Ecto neural progenitor cell (in vitro differentiated cells): ENCODE results near the gene TSNAX.
"Not testable (repeated sequence)": the region's sequence is repeated elsewhere in the genome, so short reads cannot be mapped to it uniquely, and the experiment has no call there.

Experiments
- DNase-seq: peaks from one replicate; pipeline ENCODE4 v3.0.0-alpha.2; 2018; ENCODE audit warnings: low spot score

The TSNAX gene, protein sequence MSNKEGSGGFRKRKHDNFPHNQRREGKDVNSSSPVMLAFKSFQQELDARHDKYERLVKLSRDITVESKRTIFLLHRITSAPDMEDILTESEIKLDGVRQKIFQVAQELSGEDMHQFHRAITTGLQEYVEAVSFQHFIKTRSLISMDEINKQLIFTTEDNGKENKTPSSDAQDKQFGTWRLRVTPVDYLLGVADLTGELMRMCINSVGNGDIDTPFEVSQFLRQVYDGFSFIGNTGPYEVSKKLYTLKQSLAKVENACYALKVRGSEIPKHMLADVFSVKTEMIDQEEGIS

DNA sequence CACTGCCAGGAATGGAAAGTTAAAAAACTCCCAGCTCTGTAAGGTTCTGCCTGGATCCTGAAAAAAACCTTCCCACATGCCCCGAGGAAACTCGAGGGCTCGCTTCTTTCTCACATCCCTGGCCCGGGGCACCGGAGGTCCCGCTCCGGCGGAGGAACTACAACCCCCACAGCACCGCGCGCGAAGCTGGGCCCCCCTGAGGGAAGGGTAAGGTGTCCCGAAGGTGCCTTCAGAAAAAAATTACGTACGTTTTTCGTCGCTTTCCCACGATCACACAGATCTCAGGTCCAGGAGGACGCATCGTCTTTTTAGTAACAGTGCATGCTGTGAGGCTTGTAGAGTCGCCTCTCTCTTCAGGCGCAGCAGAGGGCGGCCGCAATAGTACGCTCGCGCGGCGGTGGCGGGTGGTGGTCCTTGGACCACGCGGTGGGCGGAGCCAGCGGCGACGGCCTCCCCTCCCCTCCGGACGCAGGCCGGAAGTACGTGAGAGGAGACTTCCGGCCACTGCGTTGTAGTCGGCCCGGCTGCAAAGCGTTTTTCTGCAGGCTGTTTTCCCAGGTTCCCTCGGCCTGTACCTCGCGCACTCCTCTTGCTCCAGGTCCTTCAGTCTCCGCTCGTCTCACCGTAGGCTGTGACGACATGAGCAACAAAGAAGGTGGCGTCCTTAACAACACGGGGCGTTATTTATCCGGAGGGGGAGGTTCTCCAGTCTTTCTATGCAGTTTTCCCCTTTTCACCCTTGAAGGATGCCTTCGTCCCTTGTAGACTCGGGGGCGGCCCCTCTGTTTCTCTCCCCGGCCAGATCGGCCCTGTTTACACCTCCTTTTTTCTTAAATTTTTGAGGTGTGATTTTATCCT is at the start of gene TSNAX:
Gene TSNAX, plus strand, starts transcription at position 498 of the 858 bp plus-strand sequence. Its CDS starts 142 bp downstream, at position 640.
- peak; percentile 94 for DNase-seq

DNA sequence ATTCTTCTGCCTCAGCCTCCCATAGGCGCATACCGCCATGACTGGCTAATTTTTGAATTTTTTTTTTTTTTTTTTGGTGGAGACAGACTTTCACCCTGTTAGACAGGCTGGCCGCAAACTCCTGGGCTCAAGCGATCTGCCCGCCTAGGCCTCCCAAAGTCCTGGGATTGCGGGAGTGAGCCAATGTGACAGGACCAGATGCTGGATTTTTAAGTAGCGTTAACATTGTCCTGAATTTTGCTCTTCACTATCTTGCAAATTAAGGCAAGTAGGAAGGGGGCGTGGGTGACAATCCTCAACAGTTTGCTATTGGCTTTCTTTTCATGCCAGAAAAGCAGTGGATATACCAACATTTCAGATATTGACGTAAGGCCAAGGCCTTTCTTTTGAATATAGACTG is 49.7 kb upstream of the TSNAX start:
- DNase-seq = no peak

DNA sequence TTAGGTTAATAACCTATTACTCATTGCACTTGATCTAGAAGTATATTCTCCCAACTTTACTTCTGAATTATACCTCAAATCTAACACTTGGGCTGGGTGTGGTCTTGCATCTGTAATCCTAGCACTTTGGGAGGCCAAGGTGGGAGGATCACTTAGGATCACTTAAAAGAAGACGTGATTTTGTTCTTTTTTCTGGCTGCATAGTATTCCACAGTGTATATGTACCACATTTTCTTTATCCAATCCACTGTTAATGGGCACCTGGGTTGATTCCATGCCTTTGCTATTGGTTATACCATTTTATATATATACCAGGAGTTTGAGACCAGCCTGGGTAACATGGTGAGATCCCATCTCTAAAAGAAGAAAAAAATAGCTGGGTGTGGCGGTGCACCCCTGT is 48.5 kb upstream of the TSNAX start:
- no peak for DNase-seq

DNA sequence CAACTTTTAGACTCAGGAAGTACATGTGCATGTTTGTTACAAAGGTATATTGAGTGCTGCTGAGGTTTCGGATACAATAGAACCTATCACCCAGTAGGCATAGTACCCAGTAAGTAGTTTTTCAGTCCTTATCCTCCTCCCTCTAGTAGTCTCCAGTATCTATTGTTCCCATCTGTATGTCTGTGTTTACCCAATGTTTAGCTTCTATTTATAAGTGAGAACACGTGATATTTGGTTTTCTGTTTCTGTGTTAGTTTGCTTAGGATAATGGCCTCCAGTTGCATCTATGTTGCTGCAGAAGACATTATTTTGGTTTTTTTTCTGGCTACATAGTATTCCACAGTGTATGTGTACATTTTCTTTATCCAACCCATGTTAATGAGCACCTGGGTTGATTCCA is 47.2 kb upstream of the TSNAX start:
- DNase-seq = no peak

DNA sequence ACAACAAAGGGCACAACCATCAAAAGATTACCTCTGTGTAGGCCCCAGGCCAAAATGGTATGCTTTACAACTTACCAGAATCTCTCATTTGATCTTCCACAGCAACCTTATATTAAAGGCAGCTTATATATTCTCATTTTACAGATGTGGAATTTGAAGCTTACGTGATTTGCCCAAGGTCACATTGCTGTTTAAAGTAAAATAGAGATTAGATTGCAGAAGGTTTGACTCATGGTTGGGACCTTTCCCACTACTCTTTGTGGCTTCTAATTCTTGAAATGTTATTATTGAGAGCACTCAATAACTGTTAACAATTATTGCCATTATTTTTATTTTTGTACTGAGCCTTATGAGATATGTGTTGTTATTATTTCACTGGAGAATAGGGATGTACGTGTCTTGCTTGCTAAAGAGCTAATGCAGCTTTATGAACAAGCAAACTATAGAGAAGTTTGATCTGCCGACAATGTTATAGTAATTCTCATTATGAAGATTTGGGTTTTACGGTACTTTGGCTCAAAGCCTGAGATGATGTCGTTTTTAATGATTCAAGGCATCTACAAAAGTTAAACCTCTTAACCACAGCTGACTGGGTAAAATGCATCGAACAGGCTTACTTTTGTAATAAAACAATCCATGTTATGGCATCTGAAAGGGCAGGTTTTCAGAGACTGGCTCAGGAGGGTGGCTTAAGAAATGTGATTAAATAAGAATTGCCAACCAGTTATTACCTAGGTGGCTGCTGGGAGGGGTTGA is 43.3 kb upstream of the TSNAX start:
- no peak for DNase-seq

DNA sequence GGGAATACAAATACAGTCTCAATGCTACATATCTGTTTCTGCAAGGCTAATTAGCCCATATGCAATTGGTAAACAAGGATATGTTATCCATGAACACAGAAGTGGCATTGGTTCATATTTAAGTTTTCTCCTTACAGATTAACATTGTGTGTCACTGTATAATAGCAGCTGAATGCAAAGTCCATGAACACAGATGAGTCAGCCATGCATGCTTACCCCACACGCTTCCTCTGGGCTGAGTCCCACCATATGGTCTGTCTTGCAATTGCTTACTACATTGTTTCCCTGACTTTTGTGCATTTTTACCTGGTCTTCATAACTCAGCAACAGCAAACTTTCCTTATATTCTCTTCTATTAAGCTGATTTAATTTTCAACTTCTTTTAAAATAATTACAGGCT is 41.5 kb upstream of the TSNAX start:
- DNase-seq = no peak

DNA sequence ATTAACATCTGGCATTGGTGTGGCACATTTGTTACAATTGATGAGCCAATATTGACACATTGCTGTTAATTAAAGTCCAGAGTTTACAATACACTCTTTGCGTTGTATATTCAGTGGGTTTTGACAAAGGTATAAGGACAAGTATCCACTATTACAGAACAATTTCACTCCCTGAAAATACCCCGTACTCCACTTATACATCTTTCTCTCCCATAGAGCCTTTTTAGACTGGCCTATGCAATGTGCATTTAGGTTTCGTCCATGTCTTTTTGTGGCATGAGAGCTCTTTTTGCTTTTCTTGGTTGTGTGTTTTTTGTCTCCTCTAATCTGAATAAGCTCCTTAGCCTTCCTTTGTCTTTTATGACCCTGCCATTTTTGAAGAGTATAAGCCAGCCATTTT is 40.6 kb upstream of the TSNAX start:
- no peak for DNase-seq

DNA sequence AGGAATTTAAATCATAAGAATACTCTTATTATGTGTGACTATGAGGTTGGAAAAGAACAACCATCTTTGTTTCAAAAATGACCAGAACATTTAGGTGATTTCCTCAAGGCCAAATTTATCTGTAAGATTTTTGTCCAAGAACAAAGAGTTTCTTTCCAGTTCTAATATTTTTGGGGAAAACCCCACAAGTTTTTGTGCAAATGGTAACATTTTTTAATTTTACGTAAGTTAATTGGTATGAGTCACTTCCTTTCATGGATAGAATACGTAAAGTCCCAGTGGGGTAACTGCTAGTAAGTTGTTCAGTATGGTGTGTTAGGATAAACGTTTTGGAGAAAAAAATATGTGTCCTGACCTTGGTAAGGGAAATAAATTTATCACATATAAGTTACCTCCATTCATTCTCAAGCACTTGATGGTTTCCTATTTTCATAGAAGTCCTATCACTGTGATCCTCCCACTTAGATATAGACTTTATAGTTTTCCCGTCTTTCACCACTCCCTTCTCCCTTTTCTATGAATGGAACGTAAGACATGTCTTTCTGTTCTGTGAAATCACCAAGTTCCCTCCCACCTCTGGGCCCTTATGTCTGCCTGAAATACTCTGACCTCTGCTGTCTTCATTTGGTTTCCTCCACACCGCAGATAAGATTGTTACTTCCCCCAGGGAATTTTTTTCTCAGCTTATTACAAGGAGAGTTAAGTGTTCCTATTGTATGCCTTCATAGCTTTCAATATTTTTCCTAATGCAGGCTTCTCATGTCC is 34.9 kb upstream of the TSNAX start:
- no peak for DNase-seq

DNA sequence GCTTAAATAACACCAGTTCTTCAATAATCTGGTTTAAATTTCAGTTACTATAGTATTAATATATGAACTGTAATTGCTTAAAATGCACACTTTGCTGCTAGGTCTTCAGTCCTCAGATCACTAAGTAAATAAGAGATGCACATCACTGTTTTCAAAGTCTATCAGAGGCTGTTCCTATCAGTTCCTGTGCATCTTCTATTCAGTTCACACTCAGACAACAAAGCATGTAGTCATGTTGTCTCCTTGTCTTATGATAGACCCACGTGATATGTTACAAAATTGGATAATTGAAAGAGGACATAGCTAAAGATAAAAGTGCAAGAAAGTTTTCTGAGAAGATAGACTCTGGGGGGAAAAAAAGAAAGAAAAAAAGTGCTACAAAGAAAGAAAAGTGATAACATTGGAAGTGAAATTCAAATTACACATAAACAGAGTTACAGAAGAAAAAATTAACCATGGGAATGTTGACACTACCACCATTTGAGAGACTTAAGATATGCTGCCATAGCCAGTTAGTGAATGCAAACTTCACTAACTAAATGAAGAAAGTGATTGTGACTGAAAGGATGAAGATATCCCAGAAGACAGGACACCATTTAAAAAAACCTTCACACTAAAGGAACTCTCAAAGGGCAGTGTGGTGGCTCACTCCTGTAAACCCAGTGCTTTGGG is 33.9 kb upstream of the TSNAX start:
- DNase-seq = no peak

DNA sequence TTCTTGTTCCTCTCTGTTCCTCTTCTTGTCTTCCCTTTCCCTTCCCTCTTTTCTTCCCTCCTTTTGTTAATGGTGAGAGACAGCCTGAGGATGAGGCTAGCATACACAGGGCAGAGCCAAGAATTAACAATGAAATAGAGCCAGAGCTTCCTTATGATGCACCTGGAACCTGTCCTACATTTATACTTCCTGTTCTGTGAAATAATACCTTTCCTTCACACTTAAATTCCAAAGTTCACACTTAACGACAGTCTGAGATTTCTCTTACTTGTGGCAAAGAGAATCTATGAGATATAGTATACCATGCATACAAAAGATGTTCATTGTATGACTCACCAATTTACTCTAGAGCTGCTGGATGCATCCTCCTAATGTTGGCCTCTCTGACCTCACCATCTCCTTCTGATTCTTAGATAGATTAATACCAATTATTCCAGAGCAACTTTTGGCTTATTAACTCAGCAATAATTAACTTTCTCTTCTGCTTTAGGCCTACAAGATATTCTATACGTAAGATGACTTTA is 30.8 kb upstream of the TSNAX start:
- DNase-seq = no peak

DNA sequence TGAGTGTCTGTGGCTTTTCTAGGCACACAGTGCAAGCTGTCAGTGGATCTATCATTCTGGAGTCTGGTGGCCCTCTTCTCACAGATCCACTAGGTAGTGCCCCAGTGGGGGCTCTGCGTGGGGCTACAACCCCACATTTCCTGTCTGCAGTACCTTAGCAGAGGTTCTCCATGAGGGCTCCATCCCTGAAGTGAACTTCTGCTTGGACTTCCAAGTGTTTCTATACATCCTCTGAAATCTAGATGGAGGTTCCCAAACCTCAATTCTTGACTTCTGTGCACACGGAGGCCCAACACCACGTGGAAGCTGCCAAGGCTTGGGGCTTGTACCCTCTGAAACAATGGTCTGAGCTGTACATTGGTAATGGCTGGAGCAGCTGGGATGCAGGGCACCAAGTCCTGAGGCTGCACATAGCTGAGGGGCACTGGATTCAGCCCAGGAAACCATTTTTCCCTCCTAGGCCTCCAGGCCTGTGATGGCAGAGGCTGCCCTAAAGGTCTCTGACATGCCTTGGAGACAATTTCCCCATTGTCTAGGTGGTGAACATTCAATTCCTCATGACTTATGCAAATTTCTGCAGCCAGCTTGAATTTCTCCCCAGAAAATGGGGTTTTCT is 29.2 kb upstream of the TSNAX start:
- no peak for DNase-seq

DNA sequence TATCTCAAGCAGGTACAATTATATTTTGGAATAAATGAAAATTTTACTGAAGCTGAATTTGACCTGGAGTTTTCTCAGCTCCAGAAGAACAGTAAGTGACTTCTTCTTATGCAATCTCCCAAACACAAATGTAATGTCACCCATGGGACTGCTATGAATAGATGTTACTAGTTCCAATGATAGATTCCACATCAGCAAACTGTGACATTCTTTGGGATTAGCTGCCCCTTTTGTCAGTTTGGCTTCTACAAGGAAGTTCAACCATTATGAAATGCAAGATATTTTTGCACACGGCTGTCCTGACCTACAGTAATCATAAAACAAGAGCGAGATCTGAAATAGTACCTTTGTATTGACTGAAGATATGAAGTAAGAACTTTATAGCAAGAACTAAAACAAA is 27.8 kb upstream of the TSNAX start:
- DNase-seq = no peak

DNA sequence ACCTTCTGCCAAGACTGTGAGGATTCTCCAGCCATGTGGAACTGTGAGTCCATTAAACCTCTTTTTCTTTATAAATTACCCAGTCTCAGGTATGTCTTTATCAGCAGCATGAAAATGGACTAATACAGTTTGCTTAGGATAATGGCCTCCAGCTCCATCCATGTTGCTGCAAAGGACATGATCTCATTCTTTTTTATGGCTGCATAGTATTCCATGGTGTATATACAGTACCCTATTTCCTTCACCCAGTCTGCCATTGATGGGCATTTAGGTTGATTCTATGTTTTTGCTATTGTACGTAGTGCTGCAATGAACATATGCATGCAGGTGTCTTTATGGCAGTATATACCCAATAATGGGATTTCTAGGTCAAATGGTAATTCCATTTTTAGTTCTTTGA is 25.3 kb upstream of the TSNAX start:
- not testable (repeated sequence) for DNase-seq

DNA sequence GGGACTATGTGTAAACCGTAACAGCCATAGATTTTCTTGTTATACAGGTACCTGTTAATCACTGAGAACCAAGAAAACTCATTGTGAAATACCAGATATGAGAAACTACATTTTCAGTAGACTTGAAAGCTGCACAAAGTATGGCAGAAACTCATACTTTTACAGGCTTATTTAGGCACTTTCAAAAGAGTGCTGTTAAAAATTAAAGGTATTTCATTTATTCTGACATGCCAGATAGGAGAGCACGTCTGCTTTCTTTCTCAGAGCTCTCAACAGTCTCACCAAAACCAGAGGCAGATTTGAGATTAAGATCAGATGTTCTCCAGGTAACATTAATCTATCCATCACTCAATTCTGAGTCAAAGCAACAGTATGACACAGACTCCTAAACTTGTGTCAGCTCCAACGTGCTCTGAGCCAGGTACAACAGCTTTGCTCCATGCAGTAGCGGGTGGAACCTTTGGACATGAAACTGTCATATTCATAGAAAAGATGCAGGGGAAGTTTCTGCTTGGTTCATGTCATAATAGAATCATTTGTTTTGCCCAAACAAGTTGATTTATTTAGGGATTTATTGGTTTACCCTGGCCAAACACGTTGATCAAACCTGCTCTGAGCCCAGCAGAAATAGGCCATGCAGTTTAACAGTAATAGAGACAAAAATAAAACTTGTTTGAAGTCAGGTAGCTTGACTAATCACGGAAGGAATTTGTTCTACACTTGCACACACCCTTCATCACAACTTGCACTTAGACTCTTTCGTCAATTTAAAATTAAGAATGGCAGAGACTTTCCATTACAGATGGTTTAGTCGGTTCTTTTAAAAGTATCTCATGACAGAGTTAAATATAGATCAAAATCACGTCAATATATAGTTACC is 20.8 kb upstream of the TSNAX start:
- DNase-seq = no peak

DNA sequence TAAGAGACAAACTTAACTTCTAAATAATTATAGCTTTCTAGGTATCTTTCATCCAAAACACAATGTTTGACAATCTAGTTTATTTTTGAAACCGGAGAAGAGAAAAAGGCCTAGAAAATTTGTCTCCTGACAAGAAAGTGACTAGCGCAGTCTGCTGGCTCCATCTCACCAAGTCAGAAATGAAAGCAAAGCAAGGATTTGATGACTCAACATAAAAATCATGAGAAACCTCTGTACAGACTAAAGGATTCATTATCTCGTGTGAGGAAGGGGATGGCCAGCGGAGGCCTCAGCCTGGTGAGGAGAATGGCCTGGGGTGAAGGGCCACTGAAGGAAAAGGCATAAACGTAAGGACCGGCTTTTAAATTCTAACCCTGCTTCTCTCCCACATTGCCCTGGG is 20.0 kb upstream of the TSNAX start:
- no peak for DNase-seq

DNA sequence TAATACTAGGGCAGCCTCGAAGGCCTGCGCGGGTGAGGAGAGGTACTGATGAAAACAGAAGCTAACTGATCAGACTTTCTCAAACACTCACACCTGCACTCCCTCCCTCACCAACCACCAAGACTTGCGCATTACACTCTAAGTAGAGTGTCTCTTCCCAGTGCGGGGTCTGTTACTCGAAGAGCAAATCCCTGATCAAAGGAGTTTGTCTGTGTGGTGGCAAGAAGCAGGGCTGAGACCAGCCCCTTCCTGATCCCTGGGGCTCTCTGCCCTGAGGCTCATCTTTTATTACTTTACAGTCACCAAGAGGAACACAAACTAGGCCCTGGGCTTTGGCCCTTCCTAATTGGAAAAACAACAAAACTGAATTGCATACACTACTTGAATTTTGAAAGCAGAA is 19.5 kb upstream of the TSNAX start:
- no peak for DNase-seq

DNA sequence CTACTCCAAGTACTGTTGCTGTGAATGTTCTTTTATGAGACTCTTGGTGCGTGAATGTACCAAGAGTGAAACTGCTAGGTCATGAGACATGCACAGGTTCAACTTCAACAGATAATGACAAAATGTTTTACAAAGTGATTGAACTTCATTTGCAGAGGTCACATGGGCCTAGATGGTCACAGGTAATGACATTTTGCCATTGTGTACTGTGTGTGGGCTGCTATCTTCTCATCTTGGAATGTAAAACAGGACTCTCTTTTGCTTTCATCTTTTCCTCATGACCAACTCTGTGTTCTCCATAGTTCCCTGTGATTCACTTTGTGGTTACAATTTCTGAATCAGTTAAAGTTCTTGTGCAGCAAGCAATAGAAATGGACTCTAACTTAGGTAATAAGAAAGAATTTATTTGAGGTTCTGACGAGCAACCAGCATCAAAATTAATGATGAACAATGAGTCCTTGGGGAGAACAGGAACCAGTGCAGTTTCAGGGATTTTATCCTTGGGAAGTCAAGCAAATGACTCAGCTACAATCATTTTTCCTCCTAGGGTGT is 16.2 kb upstream of the TSNAX start:
- no peak for DNase-seq

DNA sequence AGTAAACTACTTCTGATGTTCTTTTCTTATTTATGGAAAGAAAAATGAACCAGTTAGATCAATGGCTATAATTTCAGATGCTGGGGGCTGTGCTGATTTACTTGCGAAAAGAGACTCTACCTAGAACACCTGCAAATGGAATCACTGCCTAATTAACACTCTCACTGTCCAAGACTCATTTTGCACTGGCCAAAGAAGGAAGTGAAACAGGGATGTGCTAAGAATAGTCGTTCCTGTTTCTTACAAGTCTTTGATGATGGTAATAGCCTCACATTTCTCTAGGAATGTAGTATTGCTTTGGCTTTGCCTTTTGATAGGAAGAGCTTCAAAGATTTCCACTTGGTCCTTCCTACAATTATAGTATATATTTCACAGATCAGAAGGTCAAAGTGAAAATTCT is 12.7 kb upstream of the TSNAX start:
- DNase-seq = no peak

DNA sequence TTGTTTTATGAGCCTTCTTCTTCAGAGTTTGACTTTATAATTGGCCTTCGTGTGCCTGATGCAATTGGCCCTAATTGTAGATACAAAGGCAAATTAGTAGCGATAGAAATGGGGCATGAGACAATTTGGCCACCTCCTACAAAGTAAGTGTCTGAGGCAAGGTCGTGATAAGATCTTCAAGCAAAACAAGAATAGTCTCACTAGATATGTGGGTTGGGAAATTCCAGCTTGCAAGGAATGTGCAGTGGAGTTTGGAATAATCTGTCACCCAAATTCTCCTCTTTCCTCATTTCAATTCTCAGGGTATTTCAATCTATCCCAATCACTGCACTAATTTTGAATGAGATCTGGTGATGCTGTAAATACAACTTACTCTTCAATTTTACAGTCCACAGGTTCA is 11.4 kb upstream of the TSNAX start:
- DNase-seq = no peak
